Fibroblast of skin of left biceps (primary cell): Measurements from ENCODE around the gene DHX8.

Experiments
- DNase-seq, 2 experiments: peaks; one replicate each; pipeline ENCODE4 v3.0.0-alpha.2; 2013; ENCODE audit warnings: low read depth in 2 of 2

Gene DHX8

DNA sequence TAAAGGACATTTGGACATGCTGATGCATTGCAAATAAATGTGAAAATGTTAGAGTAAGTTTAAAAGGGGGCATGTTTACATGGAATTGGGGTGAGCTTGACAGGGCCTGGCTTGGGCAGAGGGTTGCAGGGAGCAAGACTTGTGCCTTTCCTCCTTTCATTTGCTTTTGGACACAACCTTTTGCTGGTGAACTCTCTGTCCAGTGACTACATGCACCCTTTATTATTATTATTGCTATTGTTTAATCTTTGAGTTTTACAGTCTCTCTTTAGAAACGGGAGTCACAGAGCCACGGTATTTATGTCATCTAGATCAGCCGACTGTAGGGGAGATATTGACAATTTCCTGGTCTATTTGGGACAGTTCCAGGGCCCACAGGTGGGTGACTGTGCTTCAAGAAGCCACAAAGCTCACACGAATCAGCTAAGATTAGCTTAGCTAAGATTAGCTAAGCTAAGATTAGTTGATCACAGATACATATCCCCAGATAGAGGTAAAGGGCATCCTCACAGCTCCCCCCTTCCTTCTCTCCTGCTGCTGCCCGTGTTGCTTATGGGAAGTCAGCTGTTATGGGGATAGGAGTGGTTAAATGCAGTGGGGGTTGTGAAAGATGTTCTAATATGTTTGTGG, 91.2 kb downstream of the DHX8 start:
- DNase-seq, result no peak
